HCT116 (cell line): ENCODE data around the gene COL12A1. TPM values are rescaled to one million over a fixed set of nuclear protein-coding genes. Genes with fewer than 3 reads are reported as not detected.

ENCODE experiments used
- ATAC-seq: fragments of 200-7000 bp; cut with Tn5 transposase; 2 replicates; pipeline ENCODE4 v1.9.1; 2020; ENCODE audit warnings: mild to moderate bottlenecking, moderate library complexity
- BruUV-seq: library from RNA; stranded (reverse); fragments of 400-500 nt; replicated peaks from 2 replicates; lab custom pipeline; 2021; lab: Mats Ljungman, UMichigan
- CTCF ChIA-PET: fragments of 300-600 bp; sonication (Branson Sonifier 250); formaldehyde crosslinking; loops from one replicate; lab custom pipeline; 2021; ENCODE audit warnings: antibody characterized with exemption; lab: Charles Lee
- POLR2A ChIA-PET: fragments of 300-600, 350-600 bp; sonication (Branson Sonifier 250); formaldehyde crosslinking; loops from one replicate; lab custom pipeline; 2021; ENCODE audit warnings: antibody characterized with exemption; lab: Charles Lee
- RAD21 ChIA-PET, 2 experiments: fragments of 300-600 bp; sonication (Branson Sonifier 250); formaldehyde crosslinking; loops; one replicate each; lab custom pipeline; 2023; ENCODE audit warnings: low total read pairs in 2 of 2; ENCODE audit not compliant: uncharacterized antibody in 2 of 2, unreplicated experiment in 2 of 2, low non-redundant PET in 1 of 2; lab: Charles Lee
- DNase-seq: peaks from one replicate; pipeline ENCODE4 v3.0.0-alpha.2; 2010; ENCODE audit warnings: low read depth, low spot score
- H2AFZ ChIP-seq: fragments of 200-600 bp; shearing (Covaris generic), sonication (generic); 2 replicates; pipeline ENCODE4 v1.6.1; 2017; ENCODE audit warnings: low read depth, mixed run types, mixed read lengths, antibody characterized with exemption, low read length; ENCODE audit not compliant: poor library complexity, severe bottlenecking
- H3K27ac ChIP-seq: 2 replicates; pipeline ENCODE4 v1.5.1; 2012; ENCODE audit warnings: low read depth, low read length
- H3K27me3 ChIP-seq: fragments of 200-600 bp; sonication (generic); 2 replicates; pipeline ENCODE4 v1.6.1; 2016; ENCODE audit warnings: mixed run types, low read length, mixed read lengths; ENCODE audit not compliant: insufficient read depth
- H3K36me3 ChIP-seq, 2 experiments: fragments of 200-500 bp in 1 of 2; fragments of 200-600 bp in 1 of 2; sonication (Bioruptor generic) in 1 of 2; sonication (generic) in 1 of 2; 2 replicates each; pipeline versions ENCODE4 v1.5.1 to v1.6.1; 2014 to 2016; ENCODE audit warnings: low read length in 2 of 2, inconsistent platforms in 1 of 2, mixed read lengths in 1 of 2, mixed run types in 1 of 2; ENCODE audit not compliant: insufficient read depth in 2 of 2, control insufficient read depth in 1 of 2
- H3K4me1 ChIP-seq, 2 experiments: fragments of 200-600 bp in 1 of 2; sonication (generic) in 1 of 2; 2 replicates each; pipeline versions ENCODE4 v1.5.1 to v1.6.1; 2012 to 2017; ENCODE audit warnings: low read length in 2 of 2, inconsistent platforms in 1 of 2, mild to moderate bottlenecking in 1 of 2, mixed read lengths in 1 of 2, mixed run types in 1 of 2, moderate library complexity in 1 of 2; ENCODE audit not compliant: insufficient read depth in 2 of 2, control insufficient read depth in 1 of 2
- H3K4me2 ChIP-seq: fragments of 200-600 bp; sonication (generic); 2 replicates; pipeline ENCODE4 v1.6.1; 2017; ENCODE audit warnings: mixed run types, low read length, mixed read lengths
- H3K4me3 ChIP-seq, 2 experiments: fragments of 200-600 bp in 1 of 2; sonication (generic) in 1 of 2; replicated peaks in 1 of 2; 2 replicates each; pipeline ENCODE4 v1.5.1; 2011 to 2016; ENCODE audit warnings: low read length in 2 of 2, control low read depth in 1 of 2, low read depth in 1 of 2, mild to moderate bottlenecking in 1 of 2, mixed read lengths in 1 of 2, mixed run types in 1 of 2
- H3K79me2 ChIP-seq: fragments of 200-600 bp; sonication (generic); 2 replicates; pipeline ENCODE4 v1.6.1; 2017; ENCODE audit warnings: mild to moderate bottlenecking, mixed run types, low read length, moderate library complexity, mixed read lengths; ENCODE audit not compliant: insufficient read depth
- H3K9ac ChIP-seq: fragments of 200-600 bp; sonication (generic); 2 replicates; pipeline ENCODE4 v1.6.1; 2016; ENCODE audit warnings: low read length, mixed read lengths
- H3K9me2 ChIP-seq: fragments of 200-600 bp; sonication (generic), shearing (Covaris generic); 2 replicates; pipeline ENCODE4 v1.6.1; 2017; ENCODE audit warnings: mixed run types, mild to moderate bottlenecking, moderate library complexity; ENCODE audit not compliant: insufficient read depth
- H3K9me3 ChIP-seq, 2 experiments: fragments of 200-500 bp in 1 of 2; fragments of 200-600 bp in 1 of 2; sonication (Bioruptor generic) in 1 of 2; sonication (generic) in 1 of 2; 2 replicates each; pipeline ENCODE4 v1.6.1; 2014 to 2017; ENCODE audit warnings: low read length in 2 of 2, mixed read lengths in 2 of 2, inconsistent platforms in 1 of 2, low read depth in 1 of 2, mild to moderate bottlenecking in 1 of 2, mixed run types in 1 of 2, moderate library complexity in 1 of 2; ENCODE audit not compliant: control insufficient read depth in 1 of 2, insufficient read depth in 1 of 2
- H4K20me1 ChIP-seq: fragments of 200-600 bp; sonication (generic), shearing (Covaris generic); 2 replicates; pipeline ENCODE4 v1.6.1; 2017; ENCODE audit warnings: mixed run types, mild to moderate bottlenecking, moderate library complexity; ENCODE audit not compliant: insufficient read depth
- CBX3 ChIP-seq: IDR thresholded peaks from 2 replicates; pipeline ENCODE4 v1.6.1; 2012; ENCODE audit warnings: low read depth
- CTCF ChIP-seq, 3 experiments: fragments of 200-600 bp in 1 of 3; sonication (generic) in 1 of 3; IDR thresholded peaks in 2 of 3; conservative IDR thresholded peaks in 1 of 3; 2 replicates each; pipeline ENCODE4 v1.5.1; 2012 to 2017; ENCODE audit warnings: low read depth in 2 of 3, low read length in 2 of 3, antibody characterized with exemption in 1 of 3, borderline replicate concordance in 1 of 3, control low read depth in 1 of 3, mild to moderate bottlenecking in 1 of 3, mixed read lengths in 1 of 3, mixed run types in 1 of 3, moderate library complexity in 1 of 3; ENCODE audit not compliant: insufficient read depth in 1 of 3
- EGR1 ChIP-seq: IDR thresholded peaks from 2 replicates; pipeline ENCODE4 v1.6.1; 2012; ENCODE audit warnings: low read depth
- ELF1 ChIP-seq: IDR thresholded peaks from 2 replicates; pipeline ENCODE4 v1.6.1; 2012; ENCODE audit warnings: low read depth, borderline replicate concordance
- EZH2phosphoT487 ChIP-seq: fragments of 200-600 bp; IDR thresholded peaks from 2 replicates; pipeline ENCODE4 v1.6.1; 2018; ENCODE audit warnings: antibody characterized with exemption, borderline replicate concordance
- FOSL1 ChIP-seq: IDR thresholded peaks from 2 replicates; pipeline ENCODE4 v1.6.1; 2012; ENCODE audit warnings: low read depth
- JUND ChIP-seq: IDR thresholded peaks from 2 replicates; pipeline ENCODE4 v1.6.1; 2012
- MAX ChIP-seq: IDR thresholded peaks from 2 replicates; pipeline ENCODE4 v1.6.1; 2012
- POLR2A ChIP-seq: IDR thresholded peaks from 2 replicates; pipeline ENCODE4 v1.7.0; 2011; ENCODE audit warnings: borderline replicate concordance; ENCODE audit not compliant: insufficient read depth, insufficient read length; ENCODE audit errors: extremely low read depth
- RAD21 ChIP-seq: IDR thresholded peaks from 2 replicates; pipeline ENCODE4 v1.6.1; 2012; ENCODE audit warnings: low read depth, mild to moderate bottlenecking
- YY1 ChIP-seq: IDR thresholded peaks from 2 replicates; pipeline ENCODE4 v1.6.1; 2011; ENCODE audit warnings: low read length, low read depth, moderate library complexity, mild to moderate bottlenecking; ENCODE audit not compliant: insufficient replicate concordance; ENCODE audit errors: extremely low read depth
- ZBTB33 ChIP-seq: IDR thresholded peaks from 2 replicates; pipeline ENCODE4 v1.6.1; 2011; ENCODE audit warnings: mild to moderate bottlenecking, low read length, moderate library complexity; ENCODE audit not compliant: insufficient replicate concordance; ENCODE audit errors: extremely low read depth
- ZFX ChIP-seq: fragments of 450-650 bp; IDR thresholded peaks from 2 replicates; pipeline ENCODE4 v1.6.1; 2017
- ZNF274 ChIP-seq: fragments of 200-500 bp; sonication (Bioruptor generic); IDR thresholded peaks from 2 replicates; pipeline ENCODE4 v1.6.1; 2014; ENCODE audit warnings: mild to moderate bottlenecking, low read depth, low read length, inconsistent platforms
- intact Hi-C: fragments of 100-400 bp; cut with micrococcal nuclease; formaldehyde crosslinking; loops from 2 replicates; pipeline ENCODE4 v1.10.0; 2022
- total RNA-seq: library from RNA; stranded (reverse); gene quantifications from one replicate; pipeline ENCODE4 v1.2.1, GENCODE V29; 2021; ENCODE audit not compliant: unreplicated experiment

The COL12A1 gene
- total RNA-seq, 1 experiment from 2014 or later = 23.5 TPM

- no peak overlapping the region for H3K4me2 ChIP-seq
- no peak overlapping the region for H3K27ac ChIP-seq
- no peaks in the 10 kb centered on the region for H3K9me2 ChIP-seq
- no peaks in the 10 kb centered on the region for H3K9me3 ChIP-seq
- ChIA-PET RAD21 (no interaction called here), POLR2A (no interaction called here), CTCF (no interaction called here)
- no peak overlapping the region for H2AFZ ChIP-seq
- ATAC-seq = no peak
- BruUV-seq = no TSS peak
- no peak for DNase-seq
- H3K9ac ChIP-seq = no peak overlapping the region
- no peaks in the 10 kb centered on the region for H3K4me1 ChIP-seq
- H3K27me3 ChIP-seq = no peaks in the 10 kb centered on the region
- TF ChIP-seq ZBTB33 = no peak
- no peak for TF ChIP-seq ZFX
- no peak for TF ChIP-seq YY1
- no peak for TF ChIP-seq MAX
- no peak for TF ChIP-seq ZNF274
- no peak for TF ChIP-seq FOSL1
- no peak for TF ChIP-seq EZH2phosphoT487
- TF ChIP-seq POLR2A = no peak
- TF ChIP-seq EGR1 = no peak
- TF ChIP-seq CBX3 = no peak
- TF ChIP-seq JUND = no peak
- TF ChIP-seq ELF1 = no peak
- TF ChIP-seq RAD21 = no peak
- no peak for TF ChIP-seq CTCF (IDR thresholded peaks at IDR 0.05 in 2 of 3, conservative IDR thresholded peaks at IDR 0.05 in 1 of 3; ENCODE audit: borderline replicate concordance in 1 of 3, insufficient read depth in 1 of 3, low read depth in 2 of 3, low read length in 2 of 3)
- H3K36me3 ChIP-seq = peaks cover 0 to 18% of the 10 kb centered on the region in 2 experiments; a peak in 2 of 4 replicates
- intact Hi-C loops = no loop called here
- H4K20me1 ChIP-seq = no peaks in the 10 kb centered on the region
- no peaks in the 10 kb centered on the region for H3K79me2 ChIP-seq
- no peak overlapping the region for H3K4me3 ChIP-seq
Measured at GRCh38 chr6:75150685-75151412, 55.0 kb downstream of the COL12A1 start.
